SH-SY5Y (cell line): ENCODE measurements around the gene OR10G6.

Experiments used
- GATA2 ChIP-seq: IDR thresholded peaks from 2 replicates; pipeline ENCODE4 v1.6.1; 2011; ENCODE audit warnings: mild to moderate bottlenecking, low read depth, low read length
- GATA3 ChIP-seq: IDR thresholded peaks from 2 replicates; pipeline ENCODE4 v1.6.1; 2011; ENCODE audit warnings: low read depth, mild to moderate bottlenecking, low read length, moderate library complexity

DNA sequence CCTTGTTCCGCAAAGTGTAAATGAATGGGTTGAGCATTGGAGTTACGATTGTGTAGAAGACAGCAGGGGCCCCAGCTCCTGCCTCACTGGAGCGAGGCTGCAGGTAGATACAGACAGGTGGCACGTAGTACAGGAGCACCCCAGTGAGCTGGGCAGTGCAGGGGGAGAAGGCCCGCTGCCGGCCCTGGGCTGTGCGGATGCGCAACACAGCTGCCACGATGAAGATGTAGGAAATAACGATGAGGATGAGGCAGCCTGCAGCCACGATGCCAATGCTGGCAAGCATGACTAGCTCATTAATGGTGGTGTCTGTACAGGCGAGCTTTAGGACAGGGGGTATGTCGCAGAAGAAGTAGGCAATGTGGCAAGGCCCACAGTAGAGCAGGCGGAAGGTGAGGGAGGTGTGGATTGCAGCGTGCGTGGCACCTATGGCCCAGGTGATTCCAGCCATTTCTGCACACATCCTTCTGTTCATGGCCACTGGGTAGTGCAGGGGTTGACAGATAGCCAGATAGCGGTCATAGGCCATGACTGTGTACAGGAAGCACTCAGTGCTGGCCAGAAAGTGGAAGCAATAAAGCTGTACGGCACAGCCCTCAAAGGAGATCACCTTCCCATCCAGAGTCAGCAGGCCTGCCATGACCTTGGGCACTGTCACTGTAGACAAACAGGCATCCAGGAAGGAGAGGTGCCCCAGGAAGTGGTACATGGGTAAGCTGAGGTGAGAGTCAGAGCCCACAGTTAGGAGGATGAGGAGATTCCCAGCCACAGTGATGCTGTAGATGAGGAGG lies 18.0 kb downstream of the OR10G6 start:
- TF ChIP-seq GATA3 (no peak), GATA2 (no peak)
